Right hindlimb (tissue), 1 donor: Measurements from ENCODE around the gene CALY.

ENCODE experiments used
- DNase-seq: peaks from one replicate; pipeline ENCODE4 v3.0.0-alpha.2; 2018

Gene CALY

GRCh38 chr10:133365461-133366129 is 28.9 kb upstream of the CALY start:
- DNase-seq, result no peak

GRCh38 chr10:133364645-133365431 is 28.1 kb upstream of the CALY start:
- no peak for DNase-seq

DNA sequence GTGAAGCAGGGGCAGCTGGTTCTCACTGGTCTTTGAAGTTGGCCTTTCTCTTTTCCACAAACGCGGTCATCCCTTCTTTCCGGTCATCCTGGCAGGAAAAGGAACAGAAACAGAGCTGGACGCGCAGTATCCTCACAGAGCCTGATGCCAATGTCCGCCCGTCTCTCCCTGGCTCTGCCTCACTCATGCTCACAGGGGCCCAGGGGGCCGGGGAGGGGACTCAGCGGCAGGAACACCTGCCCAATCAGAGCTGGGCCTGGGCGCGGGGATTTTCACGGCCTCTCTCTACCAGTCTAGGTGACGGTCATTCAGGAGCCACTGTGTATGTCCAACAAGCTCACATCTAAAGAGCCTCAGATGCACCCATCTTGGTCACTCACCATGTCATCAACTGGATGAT is 26.1 kb upstream of the CALY start:
- DNase-seq, result no peak

- no peak for DNase-seq
Measured at GRCh38 chr10:133361773-133362441, 25.2 kb upstream of the CALY start.

DNA sequence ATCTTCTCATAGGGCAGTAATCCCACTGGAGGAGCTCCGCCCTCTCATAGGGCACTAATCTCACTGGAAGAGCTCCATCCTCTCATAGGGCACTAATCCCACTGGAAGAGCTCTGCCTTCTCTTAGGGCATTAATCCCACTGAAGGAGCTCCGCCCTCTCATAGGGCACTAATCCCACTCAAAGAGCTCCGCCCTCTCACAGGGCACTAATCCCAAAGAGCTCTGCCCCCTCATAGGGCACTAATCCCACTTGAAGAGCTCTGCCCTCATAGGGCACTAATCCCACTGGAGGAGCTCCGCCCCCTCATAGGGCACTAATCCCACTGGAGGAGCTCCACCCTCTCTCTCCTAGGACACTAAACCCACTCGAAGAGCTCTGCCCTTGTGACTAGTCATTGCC is 24.5 kb upstream of the CALY start:
- no peak for DNase-seq

- DNase-seq, result no peak
Measured at GRCh38 chr10:133359972-133360610, 23.4 kb upstream of the CALY start.

- no peak for DNase-seq
Measured at GRCh38 chr10:133359554-133359971, 22.9 kb upstream of the CALY start.

DNA sequence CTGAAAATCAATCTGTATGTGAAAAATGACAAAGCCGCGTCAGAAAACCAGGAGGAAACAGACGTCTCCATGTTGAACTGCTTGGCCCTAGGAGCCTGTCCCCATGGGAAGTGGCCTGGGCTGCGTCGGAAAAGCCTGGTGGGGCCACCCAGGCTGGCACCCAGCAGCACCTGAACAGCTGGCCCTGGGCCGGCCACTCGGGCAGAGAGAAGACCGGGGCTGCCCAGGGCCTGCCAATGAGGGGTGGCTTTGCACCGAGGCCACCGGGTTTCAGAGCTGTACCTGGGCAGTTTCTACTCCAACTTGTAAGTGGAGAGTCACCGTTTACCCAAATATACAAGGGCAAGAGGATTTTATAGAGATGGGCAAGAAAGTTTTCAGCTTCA is 22.2 kb upstream of the CALY start:
- DNase-seq, result no peak

GRCh38 chr10:133358162-133358924 is 21.6 kb upstream of the CALY start:
- no peak for DNase-seq

DNA sequence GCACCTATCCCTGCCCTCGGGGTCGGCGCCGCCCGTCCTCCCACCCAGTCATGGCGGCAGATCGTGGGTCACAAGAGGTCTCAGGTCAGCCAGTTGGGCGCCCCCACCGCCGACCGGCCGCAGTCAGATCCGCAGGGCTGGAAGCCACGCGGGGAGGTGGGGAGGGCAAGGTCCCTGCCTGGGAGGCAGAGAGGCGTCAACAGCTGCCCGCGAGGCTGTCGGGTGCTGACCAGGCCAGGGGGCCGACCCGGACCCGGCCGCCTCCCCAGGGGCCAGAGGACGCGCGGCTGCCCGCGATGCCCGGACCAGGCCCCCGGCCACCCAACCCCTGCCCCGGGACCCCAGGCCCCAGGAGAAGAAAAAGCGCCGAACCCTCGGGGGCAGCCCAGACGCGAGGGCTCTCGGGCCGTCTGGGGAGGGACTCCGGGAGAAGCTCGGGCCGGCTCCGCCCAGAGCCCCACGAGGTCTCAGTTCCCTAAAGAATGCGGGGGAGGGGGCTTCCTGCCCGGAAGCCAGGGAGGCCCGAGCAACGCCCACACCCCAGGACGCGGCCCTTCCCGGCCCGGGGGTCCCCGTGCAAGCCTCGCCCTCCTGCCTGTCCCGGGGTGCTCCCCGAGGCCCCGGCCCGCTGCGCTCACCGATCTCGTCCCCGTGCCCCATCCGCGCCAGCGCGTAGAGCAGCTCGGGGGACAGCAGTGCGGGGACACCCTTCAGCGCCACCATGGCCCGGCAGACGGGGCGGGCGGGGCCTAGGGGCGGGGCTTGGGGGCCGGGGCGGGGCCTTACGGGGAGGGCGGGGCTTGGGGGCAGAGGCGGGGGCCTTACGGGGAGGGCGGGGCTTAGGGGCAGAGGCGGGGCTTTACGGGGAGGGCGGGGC is 20.8 kb upstream of the CALY start, which contains the start of gene FUOM:
Gene FUOM, minus strand, starts transcription at position 735 of the 877 bp plus-strand sequence. Its CDS starts 12 bp downstream, at position 723.
- peak; percentile 62 for DNase-seq

GRCh38 chr10:133356549-133357284 is 20.0 kb upstream of the CALY start:
- DNase-seq, result no peak

- DNase-seq, result no peak
Measured at GRCh38 chr10:133355991-133356390, 19.3 kb upstream of the CALY start.

DNA sequence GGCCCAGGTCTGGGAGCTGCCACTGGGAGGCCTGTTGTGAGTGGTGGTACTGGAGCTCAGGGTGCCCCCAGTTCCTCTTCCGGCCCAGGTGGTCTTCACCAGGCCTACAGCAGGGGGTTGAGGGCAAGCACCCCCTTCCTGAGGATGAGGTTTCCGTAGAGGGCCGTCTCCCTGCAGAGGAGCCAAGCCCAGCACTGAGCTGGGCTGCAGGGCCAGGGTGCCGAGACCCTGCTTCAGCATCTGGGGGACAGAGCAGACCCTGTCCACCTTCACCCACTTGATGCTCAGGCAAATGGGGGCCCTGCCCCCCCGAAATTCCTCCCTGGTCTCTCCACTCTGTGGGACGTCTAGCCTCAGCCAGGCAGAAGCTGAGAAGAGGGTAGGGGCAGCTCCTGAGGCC is 18.6 kb upstream of the CALY start:
- no peak for DNase-seq

DNA sequence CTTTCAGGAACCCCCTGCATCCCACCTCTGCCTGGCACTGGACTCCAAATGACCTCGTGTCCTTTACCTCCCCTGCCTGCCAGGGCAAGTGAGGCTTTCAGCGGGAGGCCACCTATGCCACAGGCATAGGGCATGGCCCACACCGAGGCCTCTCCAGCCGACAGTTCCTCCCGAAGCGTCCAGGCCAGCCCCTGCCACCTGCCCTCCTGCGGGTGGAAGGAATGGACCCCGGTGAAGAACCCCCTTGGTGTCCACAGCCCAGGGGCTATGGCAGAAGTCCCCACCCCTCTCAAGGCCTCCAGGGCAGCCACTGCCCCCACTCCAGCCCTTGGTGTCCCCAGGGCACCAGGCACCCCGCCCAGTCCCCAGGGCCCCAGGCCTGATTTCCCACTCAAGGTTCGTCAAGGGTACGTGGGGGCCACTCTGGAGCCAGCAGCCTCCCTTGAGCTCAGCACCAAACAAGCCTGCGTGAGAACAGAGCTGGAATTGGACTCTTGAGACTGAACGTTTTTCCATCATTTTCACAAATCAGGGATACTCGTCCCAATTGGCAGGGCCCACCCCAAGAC is 18.1 kb upstream of the CALY start:
- DNase-seq, result no peak

- DNase-seq, result no peak
Measured at GRCh38 chr10:133353988-133354605, 17.4 kb upstream of the CALY start.

GRCh38 chr10:133353202-133353959 is 16.7 kb upstream of the CALY start:
- no peak for DNase-seq

- no peak for DNase-seq
Measured at GRCh38 chr10:133351408-133352318, 15.0 kb upstream of the CALY start.

DNA sequence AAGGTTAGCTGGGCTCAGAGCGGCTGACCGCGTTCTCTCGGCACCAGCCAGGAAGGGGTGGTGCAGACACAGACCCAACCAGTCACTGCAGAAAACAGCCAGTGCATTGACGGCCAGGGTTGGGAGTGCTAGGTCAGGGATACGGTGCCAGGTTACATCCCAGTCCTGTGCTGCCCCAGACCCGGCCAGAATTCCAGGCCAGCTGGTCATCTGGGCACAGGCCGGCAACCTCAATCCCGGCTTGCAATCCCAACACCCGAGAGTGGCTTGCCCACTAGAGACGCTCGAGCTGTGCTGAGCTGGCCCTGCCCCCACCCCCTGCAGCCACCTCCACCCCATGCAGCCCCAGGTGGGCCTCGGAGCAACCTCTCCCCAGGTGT is 14.2 kb upstream of the CALY start:
- DNase-seq, result no peak
